Psoas muscle (tissue), 8 donors: ENCODE measurements around the gene MAPK11. TPM values are rescaled to one million over a fixed set of nuclear protein-coding genes. Genes with fewer than 3 reads are reported as not detected.

Experiments
- ATAC-seq, 4 donors: fragments of 200-7000 bp; cut with Tn5 transposase; one replicate each; pipeline ENCODE4 v1.9.1; 2020; ENCODE audit warnings: moderate library complexity in 3 of 4, mild to moderate bottlenecking in 2 of 4
- DNase-seq, 2 donors: peaks; one replicate each; pipeline ENCODE4 v3.0.0-alpha.2; 2020
- H3K27ac ChIP-seq: fragments of 200-600 bp; one replicate; pipeline ENCODE4 v1.8.0; 2022
- H3K27me3 ChIP-seq, 3 donors: fragments of 200-600 bp in 1 of 3; one replicate each; pipeline versions ENCODE4 v1.6.1 to v1.8.0; 2013 to 2022; ENCODE audit warnings: low read length in 2 of 3, mild to moderate bottlenecking in 2 of 3, moderate library complexity in 1 of 3; ENCODE audit not compliant: insufficient read depth in 3 of 3
- H3K36me3 ChIP-seq, 2 donors: fragments of 200-600 bp in 1 of 2; one replicate each; pipeline versions ENCODE4 v1.6.1 to v1.8.0; 2013 to 2022; ENCODE audit warnings: low read depth in 1 of 2, mild to moderate bottlenecking in 1 of 2, moderate library complexity in 1 of 2; ENCODE audit not compliant: insufficient read depth in 1 of 2
- H3K4me1 ChIP-seq: fragments of 200-600 bp; one replicate; pipeline ENCODE4 v1.8.0; 2022
- H3K4me3 ChIP-seq: fragments of 200-600 bp; one replicate; pipeline ENCODE4 v1.8.0; 2022; ENCODE audit warnings: mild to moderate bottlenecking
- H3K9me3 ChIP-seq: fragments of 200-600 bp; one replicate; pipeline ENCODE4 v1.8.0; 2022
- WGBS, 3 donors: extraction: QIAGEN DNeasy Blood & Tissue Kit; methylation state at CpG; one replicate each; pipeline versions ENCODE4 v1.1.6 to v1.1.7; 2013; 5-methylcytosine and 5-hydroxymethylcytosine counted together
- intact Hi-C, 2 donors: fragments of 100-400 bp; cut with DNase I; formaldehyde crosslinking; loops; one replicate each; pipeline versions ENCODE4 v1.11.0 to v1.14.2; 2022
- long read RNA-seq, 2 donors: library from polyadenylated mRNA; unstranded; transcript quantifications; one replicate each; pipeline ENCODE4 v2.0.0, GENCODE V29; 2021
- polyA plus RNA-seq, 3 donors: library from polyadenylated mRNA; stranded (reverse); fragments of 200-250 nt; gene quantifications; one replicate each; pipeline ENCODE4 v1.2.3, GENCODE V29; 2013
- total RNA-seq, 4 donors: library from RNA; stranded (reverse); fragmentation: NEBNext Ultra II Directional in 2 of 4; extraction: Animal tissue kit (Norgen Biotek cat#: 25700) in 2 of 4; gene quantifications; one replicate each; pipeline versions ENCODE4 v1.2.1 to v1.2.4, GENCODE V29; 2021 to 2023
- TF ChIP-seq, protein P1 (sequence below): fragments of 200-600 bp; IDR thresholded peaks from one replicate; pipeline ENCODE4 v1.8.0; 2022; ENCODE audit warnings: antibody characterized with exemption
- donor health status: healthy with polysubstance abuse.
- donor health status: DM: no; HTN: no; CAD: no; lungs with moderate emphysema.
- donor health status: Bipolar disorder and iron deficiency.
- donor health status: healthy.
- donor health status: DM: yes; HTN: yes; CAD: no.
- donor health status: DM: no; HTN: no; CAD: no.
- donor health status: DM: no; HTN: no; CAD: no.
- donor health status: DM: yes; HTN: yes; CAD: no.

The MAPK11 gene
- total RNA-seq (1 to 10 TPM; 4.4 to 6.3 (median 5.4) TPM), polyA plus RNA-seq (1 to 10 TPM; 1.7 to 5.3 (median 4.0) TPM)
- long read RNA-seq, donor 1, partial matches to known transcripts = 1 of 2 reads
- long read RNA-seq, donor 1, other reads (novel, unspliced or antisense) = 1 of 2 reads
- long read RNA-seq, donor 2, partial matches to known transcripts = 0 of 2 reads
- long read RNA-seq, donor 2, other reads (novel, unspliced or antisense) = 1 of 2 reads

DNA sequence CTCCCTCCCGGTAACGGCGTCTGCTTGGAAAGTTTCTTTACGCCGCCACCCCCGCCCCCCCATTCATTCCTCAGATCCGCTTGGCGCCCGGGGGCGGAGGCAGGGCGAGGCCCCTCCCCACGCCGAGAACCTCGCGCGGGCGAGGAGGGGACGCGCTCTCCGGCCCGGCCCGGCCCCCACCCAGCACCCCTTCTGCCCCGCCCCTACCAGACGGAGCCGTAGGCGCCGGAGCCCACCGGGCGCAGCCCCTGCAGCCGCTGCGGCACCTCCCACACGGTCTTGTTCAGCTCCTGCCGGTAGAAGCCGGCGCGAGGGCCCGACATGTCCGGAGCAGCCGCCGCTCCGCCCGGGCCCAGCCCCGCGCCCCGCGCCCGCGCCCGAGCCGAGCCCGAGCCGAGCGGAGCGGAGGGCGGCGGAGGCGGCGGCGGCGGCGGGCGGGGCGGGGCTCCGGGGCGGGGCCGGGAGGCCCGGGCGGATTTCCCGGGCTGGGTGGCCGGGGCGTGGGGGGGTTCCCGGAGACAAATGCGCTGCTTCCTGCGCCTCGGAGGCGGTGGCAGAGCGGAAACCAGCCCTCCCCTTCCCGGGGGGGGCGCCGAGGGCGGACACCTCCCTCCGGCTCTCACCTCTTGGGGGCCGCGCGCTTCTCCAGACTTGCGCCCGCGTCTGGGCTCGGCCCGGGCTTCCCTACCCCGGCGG, at the start of gene MAPK11:
TSS of gene MAPK11 (minus strand) at position 411 of the 696 bp plus-strand sequence. CDS start at position 323, 88 bp downstream.
- TF ChIP-seq, protein P1, sequence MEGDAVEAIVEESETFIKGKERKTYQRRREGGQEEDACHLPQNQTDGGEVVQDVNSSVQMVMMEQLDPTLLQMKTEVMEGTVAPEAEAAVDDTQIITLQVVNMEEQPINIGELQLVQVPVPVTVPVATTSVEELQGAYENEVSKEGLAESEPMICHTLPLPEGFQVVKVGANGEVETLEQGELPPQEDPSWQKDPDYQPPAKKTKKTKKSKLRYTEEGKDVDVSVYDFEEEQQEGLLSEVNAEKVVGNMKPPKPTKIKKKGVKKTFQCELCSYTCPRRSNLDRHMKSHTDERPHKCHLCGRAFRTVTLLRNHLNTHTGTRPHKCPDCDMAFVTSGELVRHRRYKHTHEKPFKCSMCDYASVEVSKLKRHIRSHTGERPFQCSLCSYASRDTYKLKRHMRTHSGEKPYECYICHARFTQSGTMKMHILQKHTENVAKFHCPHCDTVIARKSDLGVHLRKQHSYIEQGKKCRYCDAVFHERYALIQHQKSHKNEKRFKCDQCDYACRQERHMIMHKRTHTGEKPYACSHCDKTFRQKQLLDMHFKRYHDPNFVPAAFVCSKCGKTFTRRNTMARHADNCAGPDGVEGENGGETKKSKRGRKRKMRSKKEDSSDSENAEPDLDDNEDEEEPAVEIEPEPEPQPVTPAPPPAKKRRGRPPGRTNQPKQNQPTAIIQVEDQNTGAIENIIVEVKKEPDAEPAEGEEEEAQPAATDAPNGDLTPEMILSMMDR = no peak
- 0 to 2% (median 1%) methylated on average over 33 to 89 of the region's 92 CpGs for WGBS, 3 donors
- intact Hi-C loops = no loop called here
- DNase-seq = peak in 1 of 2 donors; percentile 80
- H3K27me3 ChIP-seq = peaks cover 0 to 20% (median 10%) of the 10 kb centered on the region in 3 donors
- no peaks in the 10 kb centered on the region for H3K9me3 ChIP-seq
- no peak within 1 kb of the TSS for H3K27ac ChIP-seq
- peaks cover 32% of the 10 kb centered on the region for H3K4me1 ChIP-seq
- H3K4me3 ChIP-seq = peak within 1 kb of the TSS; percentile 65
- peak in 2 of 4 donors; percentile 9 to 19 for ATAC-seq
- peaks cover 0 to 1% of the 10 kb centered on the region in 2 donors for H3K36me3 ChIP-seq

DNA sequence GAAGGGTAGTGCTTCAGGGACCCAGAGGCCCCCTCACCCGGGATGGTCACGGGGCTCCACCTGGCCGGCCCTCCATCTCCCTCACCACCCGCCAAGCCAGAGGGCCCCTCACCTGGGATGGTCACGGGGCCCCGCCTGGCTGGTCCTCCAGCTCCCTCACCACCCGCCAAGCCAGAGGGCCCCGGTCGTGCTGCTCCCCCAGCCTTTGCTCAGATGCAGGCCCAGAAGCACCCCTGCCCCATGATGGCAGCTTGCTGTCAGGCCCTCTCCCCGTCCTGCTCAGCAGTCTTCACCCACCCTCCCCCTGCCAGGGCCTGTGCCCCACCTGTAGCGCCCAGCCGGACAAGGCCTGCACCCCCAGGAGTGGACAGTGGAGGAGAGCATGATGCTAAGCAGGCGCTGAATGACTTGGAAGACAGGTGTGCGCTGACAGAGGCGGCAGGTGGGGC, 49.3 kb upstream of the MAPK11 start:
- H3K4me1 ChIP-seq = no peaks in the 10 kb centered on the region
- no peaks in the 10 kb centered on the region for H3K27me3 ChIP-seq
- H3K36me3 ChIP-seq = no peaks in the 10 kb centered on the region
- DNase-seq (no peak), ATAC-seq (no peak)
- H3K4me3 ChIP-seq = no peak overlapping the region
- no peaks in the 10 kb centered on the region for H3K9me3 ChIP-seq
- TF ChIP-seq, protein P1 = no peak
- no peak overlapping the region for H3K27ac ChIP-seq
- intact Hi-C loops = no loop called here
- 85 to 93% (median 90%) methylated on average over 13 to 15 of the region's 15 CpGs for WGBS, 3 donors

DNA sequence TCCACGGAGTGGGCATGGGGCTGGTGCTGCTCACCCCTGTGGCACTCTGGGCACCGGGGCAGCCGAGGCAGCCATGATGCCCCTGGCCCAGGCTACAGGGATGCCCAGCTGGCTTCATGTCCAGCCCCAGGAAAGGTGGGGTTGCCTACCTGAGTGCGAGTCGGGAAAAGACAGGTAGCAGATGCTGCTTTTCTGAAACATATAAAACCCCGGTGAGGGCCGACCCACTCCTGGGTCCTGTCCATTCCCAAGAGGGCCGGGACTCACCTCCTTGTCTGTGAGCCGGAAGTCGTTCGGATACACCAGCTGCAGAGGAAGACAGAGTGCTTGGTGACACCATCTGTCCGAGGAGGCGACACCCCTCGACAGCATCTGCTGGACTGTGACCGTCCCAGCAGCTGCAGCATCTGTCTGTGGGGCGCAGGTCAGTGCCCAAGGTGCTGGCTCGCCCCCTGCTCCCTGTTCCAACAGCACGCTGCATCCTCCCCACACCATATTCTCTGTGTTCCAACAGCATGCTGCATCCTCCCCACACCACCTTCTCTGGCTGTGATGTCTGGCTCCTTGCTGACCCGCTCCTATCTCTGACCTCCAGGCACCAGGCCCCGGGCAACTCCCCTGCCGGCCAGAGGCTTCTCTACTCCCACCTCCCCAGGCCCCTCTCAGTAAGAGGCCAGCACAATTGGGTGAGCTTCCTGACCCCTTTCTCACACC, 48.7 kb upstream of the MAPK11 start:
- DNase-seq (no peak), ATAC-seq (no peak)
- Histone ChIP-seq H3K36me3 (no peaks in the 10 kb centered on the region), H3K4me1 (no peaks in the 10 kb centered on the region), H3K4me3 (no peak overlapping the region), H3K27me3 (no peaks in the 10 kb centered on the region), H3K9me3 (no peaks in the 10 kb centered on the region), H3K27ac (no peak overlapping the region)
- intact Hi-C loops = no loop called here
- TF ChIP-seq, protein P1 = no peak
- WGBS, 3 donors = 64 to 71% (median 64%) methylated on average over 21 of the region's 21 CpGs

DNA sequence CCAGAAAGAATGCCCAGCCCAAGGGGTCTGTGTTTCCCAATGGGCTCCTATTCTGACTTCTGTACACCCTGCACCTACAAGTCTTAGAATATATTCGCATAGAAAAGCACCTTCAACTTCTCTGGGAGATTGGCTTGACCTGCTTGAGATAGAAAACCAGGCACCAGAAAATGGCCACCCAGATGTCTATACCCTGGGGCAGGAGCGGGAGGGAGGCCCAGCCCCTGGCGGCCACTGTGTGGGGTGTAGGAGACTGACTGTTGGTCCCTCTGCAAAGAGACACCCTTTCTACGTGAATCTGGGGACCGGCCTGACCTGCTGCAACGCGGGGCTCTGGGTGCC, 48.1 kb upstream of the MAPK11 start:
- Histone ChIP-seq H3K27ac (no peak overlapping the region), H3K27me3 (no peaks in the 10 kb centered on the region), H3K4me1 (no peaks in the 10 kb centered on the region), H3K9me3 (no peaks in the 10 kb centered on the region), H3K4me3 (no peak overlapping the region), H3K36me3 (no peaks in the 10 kb centered on the region)
- no peak for DNase-seq
- intact Hi-C loops = no loop called here
- TF ChIP-seq, protein P1 = no peak
- WGBS, 3 donors = 81 to 85% (median 85%) methylated on average over 7 of the region's 7 CpGs
- no peak for ATAC-seq
